Progenitor cell of endocrine pancreas (in vitro differentiated cells): Measurements from ENCODE around the gene SIDT2. TPM values are rescaled to one million over a fixed set of nuclear protein-coding genes. Genes with fewer than 3 reads are reported as not detected.
A peak's percentile ranks its signal among the peaks of the same experiment; 100 is the strongest.

Experiments
- DNase-seq: peaks from one replicate; pipeline ENCODE4 v3.0.0; 2021; ENCODE audit warnings: low spot score; ENCODE audit not compliant: unreplicated experiment
- H3K27ac Mint-ChIP-seq: 2 replicates; pipeline ENCODE4 v1.8.0; 2021; ENCODE audit warnings: mild to moderate bottlenecking, moderate library complexity, mixed read lengths
- H3K27me3 Mint-ChIP-seq: 2 replicates; pipeline ENCODE4 v1.8.0; 2021; ENCODE audit warnings: mixed read lengths
- H3K36me3 Mint-ChIP-seq: 2 replicates; pipeline ENCODE4 v1.8.0; 2022; ENCODE audit warnings: mixed read lengths; ENCODE audit not compliant: insufficient read depth
- H3K4me1 Mint-ChIP-seq: 2 replicates; pipeline ENCODE4 v1.8.0; 2021; ENCODE audit warnings: low read depth, mixed read lengths
- H3K4me3 Mint-ChIP-seq: 2 replicates; pipeline ENCODE4 v1.8.0; 2021; ENCODE audit warnings: low read depth, mild to moderate bottlenecking, moderate library complexity, mixed read lengths
- H3K9me3 Mint-ChIP-seq: 2 replicates; pipeline ENCODE4 v1.8.0; 2021; ENCODE audit warnings: low read depth, mixed read lengths
- CTCF ChIP-seq: fragments of 200-600 bp; sonication (generic); IDR thresholded peaks from one replicate; pipeline ENCODE4 v1.5.0; 2021; ENCODE audit warnings: antibody characterized with exemption, mild to moderate bottlenecking; ENCODE audit not compliant: unreplicated experiment
- total RNA-seq: library from RNA; stranded (reverse); gene quantifications from 2 replicates; pipeline ENCODE4 v1.2.1, GENCODE V29; 2021

Gene SIDT2
- total RNA-seq, 1 donor from 2014 or later, result 44.7 TPM

GRCh38 chr11:117191680-117192400 lies 13.3 kb downstream of the SIDT2 start:
- H3K27ac Mint-ChIP-seq, result no peak overlapping the region
- no peak for TF ChIP-seq CTCF
- no peak for DNase-seq
- no peaks in the 10 kb centered on the region for H3K27me3 Mint-ChIP-seq
- H3K9me3 Mint-ChIP-seq, result no peaks in the 10 kb centered on the region
- no peaks in the 10 kb centered on the region for H3K4me1 Mint-ChIP-seq
- peaks cover 10% of the 10 kb centered on the region for H3K36me3 Mint-ChIP-seq
- no peak overlapping the region for H3K4me3 Mint-ChIP-seq

- Mint-ChIP-seq H3K36me3 (peaks cover 10% of the 10 kb centered on the region), H3K4me1 (no peaks in the 10 kb centered on the region), H3K4me3 (no peak overlapping the region), H3K27ac (no peak overlapping the region), H3K9me3 (no peaks in the 10 kb centered on the region), H3K27me3 (no peaks in the 10 kb centered on the region)
- no peak for TF ChIP-seq CTCF
- no peak for DNase-seq
Measured at GRCh38 chr11:117192401-117192875, 13.9 kb downstream of the SIDT2 start.

- TF ChIP-seq CTCF, result no peak
- Mint-ChIP-seq H3K27me3 (peaks cover 4% of the 10 kb centered on the region), H3K36me3 (peaks cover 13% of the 10 kb centered on the region), H3K27ac (no peak overlapping the region), H3K4me1 (peaks cover 3% of the 10 kb centered on the region), H3K9me3 (no peaks in the 10 kb centered on the region), H3K4me3 (no peak overlapping the region)
- no peak for DNase-seq
Measured at GRCh38 chr11:117193130-117194020, 14.8 kb downstream of the SIDT2 start.

- Mint-ChIP-seq H3K9me3 (no peaks in the 10 kb centered on the region), H3K27ac (no peak overlapping the region), H3K36me3 (peaks cover 11% of the 10 kb centered on the region), H3K4me1 (peaks cover 3% of the 10 kb centered on the region), H3K27me3 (peaks cover 9% of the 10 kb centered on the region), H3K4me3 (no peak overlapping the region)
- DNase-seq, result no peak
- no peak for TF ChIP-seq CTCF
Measured at GRCh38 chr11:117194267-117194666, 15.7 kb downstream of the SIDT2 start.

- no peak for TF ChIP-seq CTCF
- no peak overlapping the region for H3K4me3 Mint-ChIP-seq
- peaks cover 11% of the 10 kb centered on the region for H3K36me3 Mint-ChIP-seq
- no peaks in the 10 kb centered on the region for H3K9me3 Mint-ChIP-seq
- peak overlapping the region; percentile 8 for H3K27ac Mint-ChIP-seq
- peaks cover 3% of the 10 kb centered on the region for H3K4me1 Mint-ChIP-seq
- DNase-seq, result no peak
- peaks cover 14% of the 10 kb centered on the region for H3K27me3 Mint-ChIP-seq
Measured at GRCh38 chr11:117195258-117195657, 16.7 kb downstream of the SIDT2 start.
